GM12865 (cell line): ENCODE results near the gene FCHO2.

Experiments used
- DNase-seq: peaks from one replicate; pipeline ENCODE4 v3.0.0; 2010; ENCODE audit warnings: low read depth
- H3K4me3 ChIP-seq: 2 replicates; pipeline ENCODE4 v1.5.1; 2011; ENCODE audit warnings: mild to moderate bottlenecking, low read depth, low read length, control low read depth
- CTCF ChIP-seq: IDR thresholded peaks from 2 replicates; pipeline ENCODE4 v1.5.1; 2011; ENCODE audit warnings: low read length, control low read depth, low read depth, inconsistent platforms; ENCODE audit not compliant: insufficient read depth; ENCODE audit errors: missing control alignments

FCHO2 gene

GRCh38 chr5:73030995-73031394 is 75.2 kb downstream of the FCHO2 start:
- TF ChIP-seq CTCF, result no peak
- H3K4me3 ChIP-seq, result no peak overlapping the region
- no peak for DNase-seq

- DNase-seq, result no peak
- no peak for TF ChIP-seq CTCF
Measured at GRCh38 chr5:73031839-73032238, 76.0 kb downstream of the FCHO2 start.

GRCh38 chr5:73032635-73033034 is 76.8 kb downstream of the FCHO2 start:
- TF ChIP-seq CTCF, result no peak
- H3K4me3 ChIP-seq, result no peak overlapping the region
- DNase-seq, result no peak

More at GRCh38 chr5:73031839-73032238, 76.0 kb downstream of the FCHO2 start:
- H3K4me3 ChIP-seq, result no peak overlapping the region

- no peak overlapping the region for H3K4me3 ChIP-seq
- no peak for DNase-seq
- no peak for TF ChIP-seq CTCF
Measured at GRCh38 chr5:73037545-73037944, 81.7 kb downstream of the FCHO2 start.

- no peak for DNase-seq
- no peak overlapping the region for H3K4me3 ChIP-seq
Measured at GRCh38 chr5:73039082-73039481, 83.2 kb downstream of the FCHO2 start.

GRCh38 chr5:73042993-73043392 is 87.2 kb downstream of the FCHO2 start:
- TF ChIP-seq CTCF, result no peak

More at GRCh38 chr5:73039082-73039481, 83.2 kb downstream of the FCHO2 start:
- TF ChIP-seq CTCF, result no peak

GRCh38 chr5:73044546-73044945 is 88.7 kb downstream of the FCHO2 start:
- TF ChIP-seq CTCF, result no peak
- H3K4me3 ChIP-seq, result no peak overlapping the region
- DNase-seq, result no peak

More at GRCh38 chr5:73042993-73043392, 87.2 kb downstream of the FCHO2 start:
- H3K4me3 ChIP-seq, result no peak overlapping the region
- no peak for DNase-seq
